GM12878 (cell line): Measurements from ENCODE around the gene OR1N1. TPM values are rescaled to one million over a fixed set of nuclear protein-coding genes. Genes with fewer than 3 reads are reported as not detected.

Experiments
- ATAC-seq: fragments of 200-7000 bp; cut with Tn5 transposase; 3 replicates; pipeline ENCODE4 v1.9.1; 2020; ENCODE audit warnings: mild to moderate bottlenecking, moderate library complexity
- BruUV-seq: library from RNA; stranded (reverse); fragments of 400-500 nt; replicated peaks from 2 replicates; lab custom pipeline; 2021; lab: Mats Ljungman, UMichigan
- CTCF ChIA-PET: fragments of 300-600 bp; sonication (Branson Sonifier 250); formaldehyde crosslinking; extraction: SDS; loops from one replicate; lab custom pipeline; 2021; ENCODE audit warnings: inconsistent platforms; lab: Yijun Ruan, JAX
- POLR2A ChIA-PET: fragments of 350-600 bp; formaldehyde crosslinking; extraction: SDS; loops from one replicate; lab custom pipeline; 2021; ENCODE audit warnings: inconsistent platforms; lab: Charles Lee
- RAD21 ChIA-PET: fragments of 300-600 bp; sonication (Branson Sonifier 250); formaldehyde crosslinking; loops from one replicate; lab custom pipeline; 2023; ENCODE audit warnings: antibody characterized with exemption; ENCODE audit not compliant: unreplicated experiment; lab: Charles Lee
- SMC1A ChIA-PET: fragments of 300-600 bp; sonication (Branson Sonifier 250); formaldehyde crosslinking; loops from one replicate; lab custom pipeline; 2023; ENCODE audit not compliant: unreplicated experiment, uncharacterized antibody; lab: Charles Lee
- DNase-seq: peaks from one replicate; pipeline ENCODE4 v3.0.0-alpha.2; 2011; ENCODE audit warnings: low read depth, low spot score
- FAIRE-seq: peaks from 3 replicates; lab custom pipeline; 2011; peaks lifted over from hg19 to GRCh38; lab: Jason Lieb, UNC
- H2AFZ ChIP-seq: 2 replicates; pipeline ENCODE4 v1.6.0; 2011; ENCODE audit warnings: low read depth, low read length, control low read depth; ENCODE audit not compliant: control insufficient read depth
- H3K27ac ChIP-seq: 2 replicates; pipeline ENCODE4 v1.5.1; 2011; ENCODE audit warnings: control low read depth; ENCODE audit not compliant: control insufficient read depth, insufficient read depth
- H3K27me3 ChIP-seq, 2 experiments: replicated peaks in 1 of 2; 2 replicates each; pipeline versions ENCODE4 v1.6.0 to v1.6.1; 2011; ENCODE audit warnings: low read length in 1 of 2; ENCODE audit not compliant: control insufficient read depth in 2 of 2, insufficient read depth in 2 of 2
- H3K36me3 ChIP-seq, 2 experiments: 2 replicates each; pipeline ENCODE4 v1.5.1; 2011; ENCODE audit warnings: low read length in 1 of 2; ENCODE audit not compliant: control insufficient read depth in 2 of 2, insufficient read depth in 2 of 2
- H3K4me1 ChIP-seq: 2 replicates; pipeline ENCODE4 v1.6.1; 2011; ENCODE audit warnings: mild to moderate bottlenecking, low read length, moderate library complexity, mixed read lengths; ENCODE audit not compliant: control insufficient read depth, insufficient read depth
- H3K4me2 ChIP-seq: 2 replicates; pipeline ENCODE4 v1.6.0; 2011; ENCODE audit warnings: control low read depth; ENCODE audit not compliant: control insufficient read depth, insufficient read depth
- H3K4me3 ChIP-seq: fragments of 200-600 bp; sonication (generic); 2 replicates; pipeline ENCODE4 v1.5.1; 2016
- H3K79me2 ChIP-seq: 2 replicates; pipeline ENCODE4 v1.6.0; 2011; ENCODE audit warnings: low read length; ENCODE audit not compliant: control insufficient read depth, insufficient read depth
- H3K9ac ChIP-seq: 2 replicates; pipeline ENCODE4 v1.8.0; 2011; ENCODE audit warnings: low read length, control low read depth, mixed read lengths; ENCODE audit not compliant: control insufficient read depth, insufficient read depth
- H3K9me3 ChIP-seq: replicated peaks from 3 replicates; pipeline ENCODE4 v1.5.1; 2011; ENCODE audit warnings: mild to moderate bottlenecking, low read length; ENCODE audit not compliant: control insufficient read depth, insufficient read depth
- H4K20me1 ChIP-seq: 2 replicates; pipeline ENCODE4 v1.6.0; 2011; ENCODE audit not compliant: control insufficient read depth, insufficient read depth
- STAT1 ChIP-seq: fragments of 450-650 bp; conservative IDR thresholded peaks from 2 replicates; pipeline ENCODE4 v1.6.1; 2014; ENCODE audit warnings: antibody characterized with exemption, mild to moderate bottlenecking
- TBL1XR1 ChIP-seq: IDR thresholded peaks from 2 replicates; pipeline ENCODE4 v1.6.1; 2012; ENCODE audit warnings: low read depth, low read length, improper control_type of control experiment
- WGBS: methylation state at CpG from one replicate; pipeline ENCODE4 v1.1.6; 2016; ENCODE audit warnings: low lambda C conversion rate; ENCODE audit not compliant: insufficient replicate concordance, insufficient coverage; ENCODE audit errors: missing lambda C conversion rate; 5-methylcytosine and 5-hydroxymethylcytosine counted together
- in situ Hi-C: fragments of 300-500 bp; cut with MboI; formaldehyde crosslinking; loops from 9 replicates; pipeline ENCODE4 v1.14.3; 2018; ENCODE audit warnings: mixed read lengths
- intact Hi-C: fragments of 100-400 bp; cut with micrococcal nuclease; formaldehyde crosslinking; loops from one replicate; pipeline ENCODE4 v1.14.2; 2022; ENCODE audit not compliant: unreplicated experiment
- polyA plus RNA-seq, 11 experiments: library from polyadenylated mRNA; depleted of rRNA in 4 of 11; unstranded in 6 of 11; stranded (reverse) in 5 of 11; fragments of >200 nt; fragmentation: Nextera tagmentation in 4 of 11; fragmentation: Illumina TruSeq in 1 of 11; extraction: Ambion mirVana in 4 of 11; extraction: Trizol in 1 of 11; gene quantifications; 1 replicate in 1 of 11; 2 replicates in 10 of 11; pipeline versions ENCODE4 v1.2.1 to v1.2.3, GENCODE V29; 2011 to 2016; ENCODE audit warnings: inconsistent platforms in 2 of 11, missing spikeins in 2 of 11, low read depth in 1 of 11
- total RNA-seq, 4 experiments: library from RNA; depleted of rRNA in 3 of 4; stranded (reverse); fragments of >200 nt in 3 of 4; fragmentation: Illumina TruSeq in 1 of 4; extraction: Trizol in 1 of 4; gene quantifications; 2 replicates each; pipeline versions ENCODE4 v1.2.1 to v1.2.3, GENCODE V29; 2013 to 2021
- TF ChIP-seq, protein P1 (sequence below): IDR thresholded peaks from 2 replicates; pipeline ENCODE4 v1.6.1; 2011; ENCODE audit warnings: borderline replicate concordance, low read depth, mild to moderate bottlenecking, moderate library complexity, mixed read lengths, low read length; ENCODE audit not compliant: insufficient read depth; ENCODE audit errors: extremely low read length
- TF ChIP-seq, protein P2 (sequence below): fragments of 450-650 bp; IDR thresholded peaks from 2 replicates; pipeline ENCODE4 v1.6.1; 2017; ENCODE audit warnings: antibody characterized with exemption, mild to moderate bottlenecking, moderate library complexity
- TF ChIP-seq, protein P3 (sequence below): fragments of 450-650 bp; formaldehyde crosslinking; IDR thresholded peaks from 2 replicates; pipeline ENCODE4 v1.4.0; 2022; ENCODE audit warnings: mild to moderate bottlenecking, moderate library complexity

OR1N1 gene
- total and polyA plus RNA-seq, 10 of the 15 experiments (the other 5 are each of a cell fraction or from before 2014, with no cell fraction given): not detected

DNA sequence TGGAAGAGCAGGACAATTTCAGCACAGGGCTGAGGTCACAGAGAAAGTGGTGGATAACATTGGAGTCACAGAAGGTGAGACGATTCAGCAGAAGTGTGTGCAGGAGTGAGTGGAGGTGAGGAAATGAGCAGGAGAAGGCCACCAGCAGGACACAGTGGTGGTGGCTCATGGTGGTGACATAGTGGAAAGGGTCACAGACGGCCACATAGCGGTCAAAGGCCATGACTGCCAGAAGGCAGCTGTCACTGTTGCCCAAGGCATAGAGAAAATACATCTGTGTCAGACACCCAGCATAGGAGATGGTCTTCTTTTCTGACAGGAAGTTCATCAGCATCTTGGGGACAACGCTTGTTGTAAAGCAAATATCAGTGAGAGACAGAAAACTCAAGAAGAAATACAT lies 40.8 kb upstream of the OR1N1 start:
- H3K27ac ChIP-seq: no peak overlapping the region
- H2AFZ ChIP-seq: no peak overlapping the region
- DNase-seq (no peak), ATAC-seq (no peak), FAIRE-seq (no peak)
- ChIA-PET POLR2A (no interaction called here), SMC1A (no interaction called here), RAD21 (no interaction called here), CTCF (no interaction called here)
- in situ Hi-C loops (no loop called here), intact Hi-C loops (no loop called here)
- H3K27me3 ChIP-seq: no peaks in the 10 kb centered on the region
- no peak overlapping the region for H3K9ac ChIP-seq
- H3K9me3 ChIP-seq: no peaks in the 10 kb centered on the region
- no peaks in the 10 kb centered on the region for H4K20me1 ChIP-seq
- H3K36me3 ChIP-seq: no peaks in the 10 kb centered on the region
- H3K4me1 ChIP-seq: no peaks in the 10 kb centered on the region
- no peak overlapping the region for H3K4me2 ChIP-seq
- no peak overlapping the region for H3K4me3 ChIP-seq
- BruUV-seq: no TSS peak
- TF ChIP-seq STAT1 (no peak), TBL1XR1 (no peak)
- TF ChIP-seq, protein P1, sequence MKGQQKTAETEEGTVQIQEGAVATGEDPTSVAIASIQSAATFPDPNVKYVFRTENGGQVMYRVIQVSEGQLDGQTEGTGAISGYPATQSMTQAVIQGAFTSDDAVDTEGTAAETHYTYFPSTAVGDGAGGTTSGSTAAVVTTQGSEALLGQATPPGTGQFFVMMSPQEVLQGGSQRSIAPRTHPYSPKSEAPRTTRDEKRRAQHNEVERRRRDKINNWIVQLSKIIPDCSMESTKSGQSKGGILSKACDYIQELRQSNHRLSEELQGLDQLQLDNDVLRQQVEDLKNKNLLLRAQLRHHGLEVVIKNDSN: no peak
- TF ChIP-seq, protein P2, sequence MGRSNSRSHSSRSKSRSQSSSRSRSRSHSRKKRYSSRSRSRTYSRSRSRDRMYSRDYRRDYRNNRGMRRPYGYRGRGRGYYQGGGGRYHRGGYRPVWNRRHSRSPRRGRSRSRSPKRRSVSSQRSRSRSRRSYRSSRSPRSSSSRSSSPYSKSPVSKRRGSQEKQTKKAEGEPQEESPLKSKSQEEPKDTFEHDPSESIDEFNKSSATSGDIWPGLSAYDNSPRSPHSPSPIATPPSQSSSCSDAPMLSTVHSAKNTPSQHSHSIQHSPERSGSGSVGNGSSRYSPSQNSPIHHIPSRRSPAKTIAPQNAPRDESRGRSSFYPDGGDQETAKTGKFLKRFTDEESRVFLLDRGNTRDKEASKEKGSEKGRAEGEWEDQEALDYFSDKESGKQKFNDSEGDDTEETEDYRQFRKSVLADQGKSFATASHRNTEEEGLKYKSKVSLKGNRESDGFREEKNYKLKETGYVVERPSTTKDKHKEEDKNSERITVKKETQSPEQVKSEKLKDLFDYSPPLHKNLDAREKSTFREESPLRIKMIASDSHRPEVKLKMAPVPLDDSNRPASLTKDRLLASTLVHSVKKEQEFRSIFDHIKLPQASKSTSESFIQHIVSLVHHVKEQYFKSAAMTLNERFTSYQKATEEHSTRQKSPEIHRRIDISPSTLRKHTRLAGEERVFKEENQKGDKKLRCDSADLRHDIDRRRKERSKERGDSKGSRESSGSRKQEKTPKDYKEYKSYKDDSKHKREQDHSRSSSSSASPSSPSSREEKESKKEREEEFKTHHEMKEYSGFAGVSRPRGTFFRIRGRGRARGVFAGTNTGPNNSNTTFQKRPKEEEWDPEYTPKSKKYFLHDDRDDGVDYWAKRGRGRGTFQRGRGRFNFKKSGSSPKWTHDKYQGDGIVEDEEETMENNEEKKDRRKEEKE: no peak
- TF ChIP-seq, protein P3, sequence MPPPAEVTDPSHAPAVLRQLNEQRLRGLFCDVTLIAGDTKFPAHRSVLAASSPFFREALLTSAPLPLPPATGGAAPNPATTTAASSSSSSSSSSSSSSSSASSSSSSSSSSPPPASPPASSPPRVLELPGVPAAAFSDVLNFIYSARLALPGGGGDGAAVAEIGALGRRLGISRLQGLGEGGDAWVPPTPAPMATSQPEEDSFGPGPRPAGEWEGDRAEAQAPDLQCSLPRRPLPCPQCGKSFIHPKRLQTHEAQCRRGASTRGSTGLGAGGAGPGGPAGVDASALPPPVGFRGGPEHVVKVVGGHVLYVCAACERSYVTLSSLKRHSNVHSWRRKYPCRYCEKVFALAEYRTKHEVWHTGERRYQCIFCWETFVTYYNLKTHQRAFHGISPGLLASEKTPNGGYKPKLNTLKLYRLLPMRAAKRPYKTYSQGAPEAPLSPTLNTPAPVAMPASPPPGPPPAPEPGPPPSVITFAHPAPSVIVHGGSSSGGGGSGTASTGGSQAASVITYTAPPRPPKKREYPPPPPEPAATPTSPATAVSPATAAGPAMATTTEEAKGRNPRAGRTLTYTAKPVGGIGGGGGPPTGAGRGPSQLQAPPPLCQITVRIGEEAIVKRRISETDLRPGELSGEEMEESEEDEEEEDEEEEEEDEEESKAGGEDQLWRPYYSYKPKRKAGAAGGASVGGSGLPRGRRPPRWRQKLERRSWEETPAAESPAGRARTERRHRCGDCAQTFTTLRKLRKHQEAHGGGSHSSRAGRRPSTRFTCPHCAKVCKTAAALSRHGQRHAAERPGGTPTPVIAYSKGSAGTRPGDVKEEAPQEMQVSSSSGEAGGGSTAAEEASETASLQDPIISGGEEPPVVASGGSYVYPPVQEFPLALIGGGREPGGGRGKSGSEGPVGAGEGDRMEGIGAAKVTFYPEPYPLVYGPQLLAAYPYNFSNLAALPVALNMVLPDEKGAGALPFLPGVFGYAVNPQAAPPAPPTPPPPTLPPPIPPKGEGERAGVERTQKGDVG (CRISPR knock-in tag): no peak
- 46% methylated on average over 4 of the region's 4 CpGs for WGBS
- no peaks in the 10 kb centered on the region for H3K79me2 ChIP-seq
